22Rv1 (cell line): ENCODE results near the gene USP35.

Experiments used
- ZFX ChIP-seq: fragments of 450-650 bp; IDR thresholded peaks from 2 replicates; pipeline ENCODE4 v1.6.1; 2017; ENCODE audit warnings: antibody characterized with exemption, borderline replicate concordance
- TF ChIP-seq, protein P1 (sequence below): fragments of 450-650 bp; IDR thresholded peaks from 2 replicates; pipeline ENCODE4 v1.5.1; 2017; ENCODE audit warnings: mild to moderate bottlenecking

DNA sequence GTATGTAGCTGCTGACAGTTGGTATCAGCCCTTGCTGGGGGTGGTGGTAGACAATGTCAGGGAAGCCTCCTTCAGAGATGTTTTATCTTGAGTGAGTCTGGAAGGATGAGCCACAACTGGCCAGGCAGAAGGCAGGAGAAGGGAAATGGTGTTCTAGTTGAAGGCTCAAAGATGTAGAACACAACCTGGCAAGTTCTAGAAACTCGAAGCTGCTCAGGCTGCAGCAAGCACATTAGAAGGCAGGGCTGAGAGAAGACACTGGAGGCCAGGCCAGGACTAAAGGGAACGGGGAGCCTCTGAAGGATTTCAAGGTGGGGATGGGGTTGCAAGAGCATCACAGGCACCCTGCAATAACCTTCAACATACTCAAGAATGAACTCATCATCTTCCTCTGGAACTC lies 40.4 kb downstream of the USP35 start:
- TF ChIP-seq, protein P1, sequence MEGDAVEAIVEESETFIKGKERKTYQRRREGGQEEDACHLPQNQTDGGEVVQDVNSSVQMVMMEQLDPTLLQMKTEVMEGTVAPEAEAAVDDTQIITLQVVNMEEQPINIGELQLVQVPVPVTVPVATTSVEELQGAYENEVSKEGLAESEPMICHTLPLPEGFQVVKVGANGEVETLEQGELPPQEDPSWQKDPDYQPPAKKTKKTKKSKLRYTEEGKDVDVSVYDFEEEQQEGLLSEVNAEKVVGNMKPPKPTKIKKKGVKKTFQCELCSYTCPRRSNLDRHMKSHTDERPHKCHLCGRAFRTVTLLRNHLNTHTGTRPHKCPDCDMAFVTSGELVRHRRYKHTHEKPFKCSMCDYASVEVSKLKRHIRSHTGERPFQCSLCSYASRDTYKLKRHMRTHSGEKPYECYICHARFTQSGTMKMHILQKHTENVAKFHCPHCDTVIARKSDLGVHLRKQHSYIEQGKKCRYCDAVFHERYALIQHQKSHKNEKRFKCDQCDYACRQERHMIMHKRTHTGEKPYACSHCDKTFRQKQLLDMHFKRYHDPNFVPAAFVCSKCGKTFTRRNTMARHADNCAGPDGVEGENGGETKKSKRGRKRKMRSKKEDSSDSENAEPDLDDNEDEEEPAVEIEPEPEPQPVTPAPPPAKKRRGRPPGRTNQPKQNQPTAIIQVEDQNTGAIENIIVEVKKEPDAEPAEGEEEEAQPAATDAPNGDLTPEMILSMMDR, result no peak
- no peak for TF ChIP-seq ZFX
